ENCODE data around the gene NFATC3.
A peak's percentile ranks its signal among the peaks of the same experiment; 100 is the strongest.
"Not testable (repeated sequence)": the region's sequence is repeated elsewhere in the genome, so short reads cannot be mapped to it uniquely, and the experiment has no call there.

The NFATC3 gene

DNA sequence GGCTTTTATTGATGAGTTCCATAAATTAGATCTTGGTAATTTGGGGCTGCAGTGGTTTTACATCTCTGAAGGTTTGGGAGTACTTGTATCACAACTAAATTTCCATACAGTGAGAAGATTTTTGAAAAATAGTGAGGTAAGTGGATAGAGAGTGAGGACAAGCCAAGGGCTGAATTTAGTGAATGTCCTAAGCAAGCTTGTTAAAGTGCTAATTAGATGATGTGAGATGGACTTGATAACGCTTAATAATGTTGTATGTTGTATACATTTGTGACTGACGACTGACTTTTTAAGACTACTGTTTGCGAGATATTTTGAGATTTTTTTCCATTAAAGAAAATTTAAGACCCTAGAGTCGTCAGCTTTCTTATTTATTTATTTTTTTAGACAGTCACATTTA is 3.9 kb downstream of the NFATC3 start:
- H3K36me3 Mint-ChIP-seq (ENCODE audit: low read depth), result peaks cover 24% of the 10 kb centered on the region

DNA sequence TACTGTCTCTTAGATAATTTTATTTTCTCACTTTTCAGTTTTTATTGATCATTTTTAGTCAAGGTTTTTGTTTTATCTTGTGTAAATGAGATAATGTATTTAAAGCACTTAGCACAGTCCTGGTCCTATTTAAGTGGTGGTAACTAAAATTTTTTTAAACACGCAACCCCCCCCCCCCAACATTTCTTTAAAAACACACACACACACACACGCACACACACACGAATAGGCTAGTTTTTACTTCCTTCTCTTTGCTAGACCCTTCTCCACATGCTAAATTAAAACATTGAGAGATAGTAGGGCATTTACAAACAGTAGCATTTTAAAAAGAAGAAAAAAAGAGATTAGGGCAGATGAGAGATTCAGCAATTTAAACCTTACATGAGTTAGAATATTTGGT is 5.0 kb downstream of the NFATC3 start:
- Mint-ChIP-seq H3K36me3 (ENCODE audit: low read depth) (peaks cover 24% of the 10 kb centered on the region), H3K4me3 (peak overlapping the region; percentile 89), H3K27me3 (ENCODE audit: low read depth) (no peaks in the 10 kb centered on the region), H3K27ac (peak overlapping the region; percentile 83), H3K4me1 (ENCODE audit: low read depth) (peaks cover 54% of the 10 kb centered on the region), H3K9me3 (no peaks in the 10 kb centered on the region)
- no peak for DNase-seq (ENCODE audit: low spot score)

More for the DNA sequence above, 3.9 kb downstream of the NFATC3 start:
- Mint-ChIP-seq H3K9me3 (no peaks in the 10 kb centered on the region), H3K27me3 (ENCODE audit: low read depth) (no peaks in the 10 kb centered on the region), H3K27ac (peak overlapping the region; percentile 73), H3K4me3 (peak overlapping the region; percentile 89), H3K4me1 (ENCODE audit: low read depth) (peaks cover 51% of the 10 kb centered on the region)
- no peak for DNase-seq (ENCODE audit: low spot score)

- H3K27me3 Mint-ChIP-seq (ENCODE audit: low read depth), result no peaks in the 10 kb centered on the region
- peaks cover 24% of the 10 kb centered on the region for H3K36me3 Mint-ChIP-seq (ENCODE audit: low read depth)
- H3K9me3 Mint-ChIP-seq, result no peaks in the 10 kb centered on the region
- no peak for DNase-seq (ENCODE audit: low spot score)
- peak overlapping the region; percentile 83 for H3K27ac Mint-ChIP-seq
- H3K4me1 Mint-ChIP-seq (ENCODE audit: low read depth), result peaks cover 57% of the 10 kb centered on the region
- H3K4me3 Mint-ChIP-seq, result peak overlapping the region; percentile 89
Measured at GRCh38 chr16:68090533-68090932, 5.4 kb downstream of the NFATC3 start.

- H3K9me3 Mint-ChIP-seq, result no peaks in the 10 kb centered on the region
- peak overlapping the region; percentile 89 for H3K4me3 Mint-ChIP-seq
- H3K36me3 Mint-ChIP-seq (ENCODE audit: low read depth), result peaks cover 18% of the 10 kb centered on the region
- peaks cover 61% of the 10 kb centered on the region for H3K4me1 Mint-ChIP-seq (ENCODE audit: low read depth)
- H3K27ac Mint-ChIP-seq, result peak overlapping the region; percentile 74
- no peaks in the 10 kb centered on the region for H3K27me3 Mint-ChIP-seq (ENCODE audit: low read depth)
- DNase-seq (ENCODE audit: low spot score), result no peak
Measured at GRCh38 chr16:68091380-68092261, 6.5 kb downstream of the NFATC3 start.

- not testable (repeated sequence) for H3K27me3 Mint-ChIP-seq (ENCODE audit: low read depth); H3K9me3 Mint-ChIP-seq; H3K27ac Mint-ChIP-seq; DNase-seq (ENCODE audit: low spot score)
- peak overlapping the region; percentile 89 for H3K4me3 Mint-ChIP-seq
- peaks cover 67% of the 10 kb centered on the region for H3K4me1 Mint-ChIP-seq (ENCODE audit: low read depth)
- peaks cover 19% of the 10 kb centered on the region for H3K36me3 Mint-ChIP-seq (ENCODE audit: low read depth)
Measured at GRCh38 chr16:68092275-68092674, 7.1 kb downstream of the NFATC3 start.

- H3K36me3 Mint-ChIP-seq (ENCODE audit: low read depth), result peaks cover 21% of the 10 kb centered on the region
- no peak for DNase-seq (ENCODE audit: low spot score)
- H3K27ac Mint-ChIP-seq, result peak overlapping the region; percentile 33
- H3K4me1 Mint-ChIP-seq (ENCODE audit: low read depth), result peaks cover 67% of the 10 kb centered on the region
- no peaks in the 10 kb centered on the region for H3K9me3 Mint-ChIP-seq
- no peaks in the 10 kb centered on the region for H3K27me3 Mint-ChIP-seq (ENCODE audit: low read depth)
- H3K4me3 Mint-ChIP-seq, result peak overlapping the region; percentile 65
Measured at GRCh38 chr16:68093816-68094613, 8.8 kb downstream of the NFATC3 start.

GRCh38 chr16:68094614-68094934 is 9.4 kb downstream of the NFATC3 start:
- Mint-ChIP-seq H3K36me3 (ENCODE audit: low read depth) (peaks cover 21% of the 10 kb centered on the region), H3K27ac (no peak overlapping the region), H3K27me3 (ENCODE audit: low read depth) (no peaks in the 10 kb centered on the region), H3K4me3 (peak overlapping the region; percentile 18), H3K9me3 (no peaks in the 10 kb centered on the region), H3K4me1 (ENCODE audit: low read depth) (peaks cover 61% of the 10 kb centered on the region)
- DNase-seq (ENCODE audit: low spot score), result no peak

DNA sequence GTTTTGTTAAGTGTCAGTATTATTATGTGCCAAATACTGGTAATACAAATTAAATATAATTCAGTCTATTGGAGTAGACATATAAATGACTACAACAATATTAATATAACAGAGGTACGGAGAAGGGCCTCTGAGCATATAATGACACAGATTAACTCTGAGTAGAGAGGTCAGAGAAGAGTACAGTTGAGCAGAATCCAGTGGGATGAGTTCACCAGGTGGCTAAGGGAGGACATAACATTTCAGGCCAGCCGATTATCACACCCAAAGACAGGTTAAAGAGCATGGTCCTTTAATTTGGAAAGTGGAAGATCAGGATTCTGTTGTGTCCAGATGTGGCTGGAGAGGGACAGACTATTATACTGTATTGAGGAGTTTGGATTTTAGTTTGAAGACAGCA is 11.3 kb downstream of the NFATC3 start:
- DNase-seq (ENCODE audit: low spot score), result no peak
- H3K4me1 Mint-ChIP-seq (ENCODE audit: low read depth), result peaks cover 50% of the 10 kb centered on the region
- no peak overlapping the region for H3K4me3 Mint-ChIP-seq
- H3K36me3 Mint-ChIP-seq (ENCODE audit: low read depth), result peaks cover 25% of the 10 kb centered on the region
- no peaks in the 10 kb centered on the region for H3K27me3 Mint-ChIP-seq (ENCODE audit: low read depth)
- H3K27ac Mint-ChIP-seq, result no peak overlapping the region
- no peaks in the 10 kb centered on the region for H3K9me3 Mint-ChIP-seq

DNA sequence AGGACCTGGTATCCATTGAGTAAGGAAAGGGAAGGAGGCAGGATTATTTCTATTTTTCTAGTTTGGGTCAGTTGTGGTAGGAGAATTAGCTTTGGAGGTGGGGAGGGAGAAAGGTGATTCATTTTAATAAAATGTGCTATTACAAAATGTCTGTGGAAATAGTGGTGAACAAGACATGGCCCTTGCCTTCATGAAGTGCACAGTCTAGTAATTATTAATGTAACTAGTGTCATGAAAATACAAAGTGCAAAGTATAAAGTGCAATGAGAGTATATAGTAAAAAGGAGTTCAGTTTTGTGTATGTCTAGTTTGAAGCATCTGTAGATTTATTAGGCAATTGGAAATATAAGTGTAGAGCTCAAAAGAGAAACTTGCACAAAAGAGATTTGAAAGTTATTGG is 11.9 kb downstream of the NFATC3 start:
- H3K27me3 Mint-ChIP-seq (ENCODE audit: low read depth), result no peaks in the 10 kb centered on the region
- H3K4me3 Mint-ChIP-seq, result no peak overlapping the region
- H3K36me3 Mint-ChIP-seq (ENCODE audit: low read depth), result peaks cover 26% of the 10 kb centered on the region
- peak overlapping the region; percentile 29 for H3K27ac Mint-ChIP-seq
- H3K4me1 Mint-ChIP-seq (ENCODE audit: low read depth), result peaks cover 49% of the 10 kb centered on the region
- H3K9me3 Mint-ChIP-seq, result no peaks in the 10 kb centered on the region
- DNase-seq (ENCODE audit: low spot score), result no peak

DNA sequence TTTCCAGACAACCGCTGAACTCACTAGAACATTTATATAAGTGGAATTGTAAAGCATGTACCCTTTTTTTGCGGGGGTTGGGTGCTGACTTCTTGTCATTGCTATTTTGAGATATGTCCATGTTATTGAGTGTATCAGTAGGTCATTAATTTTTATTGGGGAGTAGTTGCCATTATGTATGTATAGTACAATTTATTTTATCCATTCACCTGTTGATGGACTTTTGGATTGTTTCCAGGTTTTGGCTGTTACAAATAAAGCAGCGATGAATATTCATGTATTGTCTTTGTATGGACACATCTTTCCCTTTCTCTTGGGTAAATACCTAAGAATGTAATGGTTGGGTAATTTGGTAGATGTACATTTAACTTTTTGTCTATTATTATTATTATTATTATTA is 12.7 kb downstream of the NFATC3 start:
- Mint-ChIP-seq H3K27ac (no peak overlapping the region), H3K4me3 (no peak overlapping the region), H3K36me3 (ENCODE audit: low read depth) (peaks cover 32% of the 10 kb centered on the region), H3K27me3 (ENCODE audit: low read depth) (no peaks in the 10 kb centered on the region), H3K9me3 (no peaks in the 10 kb centered on the region), H3K4me1 (ENCODE audit: low read depth) (peaks cover 52% of the 10 kb centered on the region)
- no peak for DNase-seq (ENCODE audit: low spot score)

DNA sequence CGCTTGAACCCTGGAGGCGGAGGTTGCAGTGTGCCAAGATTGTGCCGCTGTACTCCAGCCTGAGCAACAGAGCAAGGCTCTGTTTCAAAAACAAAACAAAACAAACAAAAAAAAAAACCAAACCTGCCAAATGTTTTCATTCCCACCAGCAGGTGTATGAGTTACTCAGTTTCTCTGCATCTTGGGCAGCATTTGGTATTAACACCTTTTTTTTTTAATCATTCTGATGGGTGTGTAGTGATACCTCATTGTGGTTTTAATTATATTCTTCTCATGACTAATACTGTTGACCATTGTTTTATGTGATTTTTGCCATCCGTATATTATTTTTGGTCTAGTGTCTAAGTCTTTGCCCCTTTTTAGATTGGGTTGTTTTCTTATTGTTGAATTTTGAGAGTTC is 15.3 kb downstream of the NFATC3 start:
- H3K27me3 Mint-ChIP-seq (ENCODE audit: low read depth), result no peaks in the 10 kb centered on the region
- H3K27ac Mint-ChIP-seq, result peak overlapping the region; percentile 21
- peaks cover 3% of the 10 kb centered on the region for H3K9me3 Mint-ChIP-seq
- peaks cover 49% of the 10 kb centered on the region for H3K4me1 Mint-ChIP-seq (ENCODE audit: low read depth)
- DNase-seq (ENCODE audit: low spot score), result no peak
- H3K36me3 Mint-ChIP-seq (ENCODE audit: low read depth), result peaks cover 49% of the 10 kb centered on the region
- no peak overlapping the region for H3K4me3 Mint-ChIP-seq

DNA sequence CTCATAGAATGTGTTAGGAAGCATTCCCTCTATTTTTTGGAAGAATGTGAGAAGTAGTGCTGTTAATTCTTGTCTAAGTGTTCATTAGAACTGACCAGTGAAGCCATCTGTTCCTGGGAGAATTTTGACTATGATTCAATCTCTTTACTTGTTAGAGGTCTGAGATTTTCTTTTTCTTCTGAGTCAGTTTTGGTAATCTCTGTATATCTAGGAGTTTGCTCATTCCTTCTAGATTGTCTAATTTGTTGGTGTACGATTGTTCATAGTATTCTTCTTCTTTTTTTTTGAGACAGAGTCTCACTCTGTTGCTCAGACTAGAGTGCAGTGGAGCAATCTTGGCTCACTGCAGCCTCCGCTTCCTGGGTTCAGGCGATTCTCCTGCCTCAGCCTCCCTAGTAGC is 20.4 kb downstream of the NFATC3 start:
- H3K27ac Mint-ChIP-seq, result peak overlapping the region; percentile 34
- peaks cover 73% of the 10 kb centered on the region for H3K36me3 Mint-ChIP-seq (ENCODE audit: low read depth)
- H3K9me3 Mint-ChIP-seq, result peaks cover 30% of the 10 kb centered on the region
- H3K4me3 Mint-ChIP-seq, result peak overlapping the region; percentile 19
- peaks cover 53% of the 10 kb centered on the region for H3K4me1 Mint-ChIP-seq (ENCODE audit: low read depth)
- no peak for DNase-seq (ENCODE audit: low spot score)
- H3K27me3 Mint-ChIP-seq (ENCODE audit: low read depth), result no peaks in the 10 kb centered on the region

GRCh38 chr16:68107230-68107928 is 22.2 kb downstream of the NFATC3 start:
- Mint-ChIP-seq H3K4me1 (ENCODE audit: low read depth) (peaks cover 57% of the 10 kb centered on the region), H3K9me3 (peaks cover 44% of the 10 kb centered on the region), H3K36me3 (ENCODE audit: low read depth) (peaks cover 76% of the 10 kb centered on the region)
- not testable (repeated sequence) for DNase-seq (ENCODE audit: low spot score); H3K27me3 Mint-ChIP-seq (ENCODE audit: low read depth); H3K27ac Mint-ChIP-seq; H3K4me3 Mint-ChIP-seq

DNA sequence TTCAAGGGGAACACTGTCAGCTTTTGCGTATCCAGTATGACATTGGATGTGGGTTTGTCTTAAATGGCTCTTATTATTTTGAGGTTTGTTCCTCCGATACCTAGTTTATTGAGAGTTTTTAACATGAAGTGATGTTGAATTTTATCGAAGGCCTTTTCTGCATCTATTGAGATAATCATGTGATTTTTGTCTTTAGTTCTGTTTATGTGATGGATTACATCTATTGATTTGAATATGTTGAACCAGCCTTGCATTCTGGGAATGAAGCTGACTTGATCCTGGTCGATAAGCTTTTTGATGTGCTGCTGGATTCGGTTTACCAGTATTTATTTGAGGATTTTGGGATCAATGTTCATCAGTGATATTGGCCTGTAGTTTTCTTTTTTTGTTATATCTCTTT is 24.0 kb downstream of the NFATC3 start:
- H3K27me3 Mint-ChIP-seq (ENCODE audit: low read depth); H3K4me3 Mint-ChIP-seq; H3K27ac Mint-ChIP-seq; DNase-seq (ENCODE audit: low spot score): not testable (repeated sequence)
- Mint-ChIP-seq H3K9me3 (peaks cover 48% of the 10 kb centered on the region), H3K36me3 (ENCODE audit: low read depth) (peaks cover 74% of the 10 kb centered on the region), H3K4me1 (ENCODE audit: low read depth) (peaks cover 54% of the 10 kb centered on the region)

Measured in T-helper 2 cell treated with Interferon-gamma antibody and Interleukin-4, amounts not matched to agents 5 μg/mL and 100 μg/mL, for 36 hours (primary cell).